Stimulated activated CD4-positive, alpha-beta T cell treated with anti-CD3 and anti-CD28 coated beads, Interleukin-4, amount 100 ng/mL, for 4 hours (primary cell): ENCODE measurements around the gene RPP40.
"Not testable (repeated sequence)": the region's sequence is repeated elsewhere in the genome, so short reads cannot be mapped to it uniquely, and the experiment has no call there.

Source experiments
- DNase-seq, 2 experiments: peaks; one replicate each; pipeline ENCODE4 v3.0.0-alpha.2; 2020

RPP40 gene

GRCh38 chr6:5003604-5004372 is at the start of gene RPP40:
RPP40 (minus strand) TSS chr6:5004037; CDS start chr6:5004002, 35 bp downstream.
- DNase-seq: peak; percentile 98 to 99

GRCh38 chr6:5053038-5053437 is 49.2 kb upstream of the RPP40 start:
- no peak for DNase-seq

- no peak for DNase-seq
These were observed 47.6 kb upstream of the RPP40 start for GRCh38 chr6:5051394-5051793.

- no peak for DNase-seq
These were observed 46.2 kb upstream of the RPP40 start for GRCh38 chr6:5050009-5050408.

GRCh38 chr6:5046430-5046829 is 42.6 kb upstream of the RPP40 start:
- DNase-seq: no peak

GRCh38 chr6:5045416-5045815 is 41.6 kb upstream of the RPP40 start:
- DNase-seq: no peak

- DNase-seq: no peak
These were observed 41.0 kb upstream of the RPP40 start for GRCh38 chr6:5044866-5045265.

- no peak for DNase-seq
These were observed 38.6 kb upstream of the RPP40 start for GRCh38 chr6:5042436-5042835.

GRCh38 chr6:5041955-5042354 is 38.1 kb upstream of the RPP40 start:
- no peak for DNase-seq

- no peak for DNase-seq
These were observed 32.4 kb upstream of the RPP40 start for GRCh38 chr6:5036269-5036668.

- no peak for DNase-seq
These were observed 30.9 kb upstream of the RPP40 start for GRCh38 chr6:5034736-5035135.

GRCh38 chr6:5034328-5034727 is 30.5 kb upstream of the RPP40 start:
- no peak for DNase-seq

GRCh38 chr6:5033214-5033904 is 29.5 kb upstream of the RPP40 start:
- not testable (repeated sequence) for DNase-seq

GRCh38 chr6:5032706-5033105 is 28.9 kb upstream of the RPP40 start:
- not testable (repeated sequence) for DNase-seq

- no peak for DNase-seq
These were observed 27.3 kb upstream of the RPP40 start for GRCh38 chr6:5031150-5031549.

GRCh38 chr6:5030596-5031136 is 26.8 kb upstream of the RPP40 start:
- DNase-seq: peak; percentile 59 to 61

GRCh38 chr6:5029609-5030008 is 25.8 kb upstream of the RPP40 start:
- no peak for DNase-seq

GRCh38 chr6:5028921-5029320 is 25.1 kb upstream of the RPP40 start:
- DNase-seq: no peak

GRCh38 chr6:5028301-5028700 is 24.5 kb upstream of the RPP40 start:
- DNase-seq: no peak

- no peak for DNase-seq
These were observed 22.3 kb upstream of the RPP40 start for GRCh38 chr6:5025911-5026819.

GRCh38 chr6:5023923-5024322 is 20.1 kb upstream of the RPP40 start:
- DNase-seq: no peak

GRCh38 chr6:5020142-5020541 is 16.3 kb upstream of the RPP40 start:
- no peak for DNase-seq

GRCh38 chr6:5014072-5014561 is 10.3 kb upstream of the RPP40 start:
- DNase-seq: no peak
